ENCODE measurements around the gene NFATC2IP. TPM values are rescaled to one million over a fixed set of nuclear protein-coding genes. Genes with fewer than 3 reads are reported as not detected.
A peak's percentile ranks its signal among the peaks of the same experiment; 100 is the strongest.

The NFATC2IP gene
- total RNA-seq, 2 experiments from 2014 or later: 47.4 to 51.0 TPM

DNA sequence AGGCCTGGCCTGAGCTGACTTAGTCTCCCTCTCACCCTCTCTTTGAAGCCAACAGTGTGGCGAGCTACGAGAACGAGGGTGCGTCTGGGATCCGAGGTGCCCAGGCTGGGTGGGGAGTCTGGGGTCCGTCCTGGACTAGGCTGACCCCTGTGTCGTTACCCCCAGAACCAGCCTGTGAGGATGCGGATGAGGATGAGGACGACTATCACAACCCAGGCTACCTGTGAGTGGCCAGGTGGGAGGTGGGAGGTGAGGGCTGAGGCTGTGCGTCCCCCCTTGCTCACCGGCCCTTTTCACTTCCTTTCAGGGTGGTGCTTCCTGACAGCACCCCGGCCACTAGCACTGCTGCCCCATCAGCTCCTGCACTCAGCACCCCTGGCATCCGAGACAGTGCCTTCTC lies 35.8 kb downstream of the NFATC2IP start:
- peak overlapping the region; percentile 99 for H3K4me3 ChIP-seq (ENCODE audit: low read length)
- TF ChIP-seq, protein P1, sequence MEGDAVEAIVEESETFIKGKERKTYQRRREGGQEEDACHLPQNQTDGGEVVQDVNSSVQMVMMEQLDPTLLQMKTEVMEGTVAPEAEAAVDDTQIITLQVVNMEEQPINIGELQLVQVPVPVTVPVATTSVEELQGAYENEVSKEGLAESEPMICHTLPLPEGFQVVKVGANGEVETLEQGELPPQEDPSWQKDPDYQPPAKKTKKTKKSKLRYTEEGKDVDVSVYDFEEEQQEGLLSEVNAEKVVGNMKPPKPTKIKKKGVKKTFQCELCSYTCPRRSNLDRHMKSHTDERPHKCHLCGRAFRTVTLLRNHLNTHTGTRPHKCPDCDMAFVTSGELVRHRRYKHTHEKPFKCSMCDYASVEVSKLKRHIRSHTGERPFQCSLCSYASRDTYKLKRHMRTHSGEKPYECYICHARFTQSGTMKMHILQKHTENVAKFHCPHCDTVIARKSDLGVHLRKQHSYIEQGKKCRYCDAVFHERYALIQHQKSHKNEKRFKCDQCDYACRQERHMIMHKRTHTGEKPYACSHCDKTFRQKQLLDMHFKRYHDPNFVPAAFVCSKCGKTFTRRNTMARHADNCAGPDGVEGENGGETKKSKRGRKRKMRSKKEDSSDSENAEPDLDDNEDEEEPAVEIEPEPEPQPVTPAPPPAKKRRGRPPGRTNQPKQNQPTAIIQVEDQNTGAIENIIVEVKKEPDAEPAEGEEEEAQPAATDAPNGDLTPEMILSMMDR (IDR thresholded peaks at IDR 0.05): no peak
- peak overlapping the region; percentile 100 for H3K27ac Mint-ChIP-seq
- H3K4me1 Mint-ChIP-seq (ENCODE audit: low read depth): peaks cover 68% of the 10 kb centered on the region
- H3K4me3 Mint-ChIP-seq: peak overlapping the region; percentile 100
- ATAC-seq (ENCODE audit: poor library complexity) (no peak), DNase-seq (peak in 2 of 14 experiments; percentile 38 to 52)
- ChIA-PET CTCF (interaction anchor here (1.4 to 4.5 kb wide), 3 partner anchors 9 to 35 kb away, joined by 3 to 22 read pairs (median 8); partner anchors contain the start of gene SPNS1), POLR2A (interaction anchor here (1.4 to 8.2 kb wide), 12 partner anchors 8 to 164 kb away, joined by 3 to 100 read pairs (median 18); partner anchors contain the start of genes ATXN2L and SPNS1)
- no peaks in the 10 kb centered on the region for H3K27me3 ChIP-seq (ENCODE audit: control insufficient read depth in 1 of 2, insufficient read depth in 2 of 2, low read length in 2 of 2)
- peaks cover 92% of the 10 kb centered on the region for H3K36me3 Mint-ChIP-seq (ENCODE audit: low read depth)
- peaks cover 6% of the 10 kb centered on the region for H3K9me3 Mint-ChIP-seq
- intact Hi-C loops (cut with DNase I, micrococcal nuclease): no loop called here
- peaks cover 5 to 10% of the 10 kb centered on the region in 2 experiments for H3K9me3 ChIP-seq (ENCODE audit: control insufficient read depth in 1 of 2, insufficient read depth in 1 of 2, low read length in 2 of 2)
- H3K4me1 ChIP-seq (ENCODE audit: insufficient read depth, low read length): peaks cover 82% of the 10 kb centered on the region
- H3K27ac ChIP-seq (ENCODE audit: low read depth in 1 of 2, low read length in 2 of 2): peak overlapping the region; percentile 69 to 88
- no peaks in the 10 kb centered on the region for H3K27me3 Mint-ChIP-seq
- H3K36me3 ChIP-seq (ENCODE audit: insufficient read depth, low read length): peaks cover 63% of the 10 kb centered on the region

DNA sequence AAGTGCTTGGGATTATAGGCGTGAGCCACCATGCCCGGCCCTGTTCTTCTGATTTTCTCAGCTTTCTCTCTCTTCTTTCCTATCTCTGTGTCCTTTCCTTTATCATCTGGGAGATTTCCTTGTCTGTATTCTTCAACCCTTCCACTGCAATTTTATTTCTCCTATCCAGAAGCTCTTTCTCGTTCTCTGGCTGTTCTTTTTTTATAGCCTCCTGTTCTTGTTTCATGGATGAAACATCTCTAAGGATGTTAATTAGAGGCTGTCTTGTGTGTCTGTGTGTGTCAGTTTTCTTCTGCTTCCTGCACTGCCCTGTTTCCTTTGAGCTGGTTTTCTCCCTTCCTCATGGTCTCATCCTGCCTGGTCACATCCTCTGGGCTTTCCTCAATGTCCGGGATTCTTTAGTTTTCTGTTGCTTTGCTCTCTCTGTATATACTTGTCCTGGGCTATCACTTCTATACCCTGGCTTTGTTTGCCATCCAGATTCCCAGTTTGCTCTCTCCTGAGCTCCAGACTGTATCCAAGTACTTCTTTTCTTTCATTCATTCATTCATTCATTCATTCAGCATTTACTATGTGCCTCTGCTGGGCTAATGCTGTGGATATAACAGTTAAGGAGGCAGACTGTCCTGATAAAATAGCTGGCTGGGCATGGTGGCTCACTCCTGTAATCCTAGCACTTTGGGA lies 36.6 kb downstream of the NFATC2IP start:
- H3K27ac Mint-ChIP-seq: peak overlapping the region; percentile 100
- Histone ChIP-seq H3K36me3 (ENCODE audit: insufficient read depth, low read length) (peaks cover 62% of the 10 kb centered on the region), H3K4me3 (ENCODE audit: low read length) (peak overlapping the region; percentile 99), H3K9me3 (ENCODE audit: control insufficient read depth in 1 of 2, insufficient read depth in 1 of 2, low read length in 2 of 2) (peaks cover 5% of the 10 kb centered on the region in 2 experiments), H3K4me1 (ENCODE audit: insufficient read depth, low read length) (peaks cover 79% of the 10 kb centered on the region), H3K27ac (ENCODE audit: low read depth in 1 of 2, low read length in 2 of 2) (peak overlapping the region; percentile 69 to 88), H3K27me3 (ENCODE audit: control insufficient read depth in 1 of 2, insufficient read depth in 2 of 2, low read length in 2 of 2) (no peaks in the 10 kb centered on the region)
- H3K4me1 Mint-ChIP-seq (ENCODE audit: low read depth): peaks cover 74% of the 10 kb centered on the region
- H3K36me3 Mint-ChIP-seq (ENCODE audit: low read depth): peaks cover 86% of the 10 kb centered on the region
- intact Hi-C loops (cut with DNase I, micrococcal nuclease): no loop called here
- no peak for ATAC-seq (ENCODE audit: poor library complexity)
- POLR2A ChIA-PET: interaction anchor here (1.1 to 8.2 kb wide), 13 partner anchors 10 to 165 kb away, joined by 3 to 100 read pairs (median 10); partner anchors contain the start of genes ATXN2L and SPNS1
- H3K27me3 Mint-ChIP-seq: no peaks in the 10 kb centered on the region
- peaks cover 6% of the 10 kb centered on the region for H3K9me3 Mint-ChIP-seq
- H3K4me3 Mint-ChIP-seq: peak overlapping the region; percentile 100
- CTCF ChIA-PET: interaction anchor here (0.8 to 4.5 kb wide), 4 partner anchors 10 to 34 kb away, joined by 3 to 22 read pairs (median 6); partner anchors contain the start of gene SPNS1
- DNase-seq: no peak
- TF ChIP-seq, protein P1 (IDR thresholded peaks at IDR 0.05): no peak

DNA sequence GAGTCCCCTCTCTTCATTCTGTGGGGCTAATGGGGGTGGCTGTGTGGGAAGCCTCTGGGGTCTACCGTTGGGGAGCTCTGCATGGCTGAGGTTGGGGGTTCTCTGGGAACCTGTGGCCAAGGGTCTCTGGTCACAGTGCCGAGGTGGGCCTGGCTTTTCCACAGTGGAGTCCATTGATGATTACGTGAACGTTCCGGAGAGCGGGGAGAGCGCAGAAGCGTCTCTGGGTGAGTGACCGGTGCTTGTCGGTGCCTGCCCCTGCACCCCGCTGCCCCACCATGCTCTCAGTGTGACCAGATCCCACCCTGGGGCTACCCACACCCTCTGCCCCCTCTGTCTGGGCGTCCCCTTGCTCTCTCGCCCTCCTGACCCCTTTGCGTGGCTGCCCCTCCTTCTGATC lies 38.6 kb downstream of the NFATC2IP start:
- Histone ChIP-seq H3K27me3 (ENCODE audit: control insufficient read depth in 1 of 2, insufficient read depth in 2 of 2, low read length in 2 of 2) (no peaks in the 10 kb centered on the region), H3K27ac (ENCODE audit: low read depth in 1 of 2, low read length in 2 of 2) (peak overlapping the region; percentile 60 to 79), H3K4me3 (ENCODE audit: low read length) (peak overlapping the region; percentile 28), H3K9me3 (ENCODE audit: control insufficient read depth in 1 of 2, insufficient read depth in 1 of 2, low read length in 2 of 2) (peaks cover 5% of the 10 kb centered on the region in 2 experiments), H3K4me1 (ENCODE audit: insufficient read depth, low read length) (peaks cover 66% of the 10 kb centered on the region), H3K36me3 (ENCODE audit: insufficient read depth, low read length) (peaks cover 49% of the 10 kb centered on the region)
- TF ChIP-seq, protein P1 (IDR thresholded peaks at IDR 0.05): no peak
- ATAC-seq (ENCODE audit: poor library complexity) (no peak), DNase-seq (peak in 1 of 14 experiments; percentile 11)
- Mint-ChIP-seq H3K4me1 (ENCODE audit: low read depth) (peaks cover 63% of the 10 kb centered on the region), H3K4me3 (peak overlapping the region; percentile 68), H3K27ac (peak overlapping the region; percentile 100), H3K36me3 (ENCODE audit: low read depth) (peaks cover 67% of the 10 kb centered on the region), H3K9me3 (peaks cover 6% of the 10 kb centered on the region), H3K27me3 (no peaks in the 10 kb centered on the region)
- CTCF ChIA-PET: interaction anchor here (0.6 to 4.5 kb wide), 2 partner anchors 12 to 1009 kb away, joined by 3 to 22 read pairs; no protein-coding TSS in a partner anchor
- intact Hi-C loops (cut with DNase I, micrococcal nuclease): no loop called here
- POLR2A ChIA-PET: interaction anchor here (1.0 to 8.2 kb wide), 7 partner anchors 10 to 40 kb away, joined by 3 to 100 read pairs (median 21); partner anchors contain the start of gene SPNS1

Data from CD4-positive, alpha-beta T cell (primary cell).